CD4-positive, alpha-beta T cell treated with Interleukin-6 for 4 hours (primary cell): ENCODE data around the gene ESR2.
"Not testable (repeated sequence)": the region's sequence is repeated elsewhere in the genome, so short reads cannot be mapped to it uniquely, and the experiment has no call there.

Source experiments
- DNase-seq: peaks from one replicate; pipeline ENCODE4 v3.0.0-alpha.2; 2020; ENCODE audit warnings: mixed read lengths

Gene ESR2

GRCh38 chr14:64069634-64070359 lies 224.4 kb downstream of the ESR2 start:
- DNase-seq, result no peak

- DNase-seq, result no peak
Observed at GRCh38 chr14:64064447-64064846, 229.7 kb downstream of the ESR2 start.

- DNase-seq, result no peak
Observed at GRCh38 chr14:64062381-64063115, 231.6 kb downstream of the ESR2 start.

- DNase-seq, result no peak
Observed at GRCh38 chr14:64061706-64062105, 232.5 kb downstream of the ESR2 start.

DNA sequence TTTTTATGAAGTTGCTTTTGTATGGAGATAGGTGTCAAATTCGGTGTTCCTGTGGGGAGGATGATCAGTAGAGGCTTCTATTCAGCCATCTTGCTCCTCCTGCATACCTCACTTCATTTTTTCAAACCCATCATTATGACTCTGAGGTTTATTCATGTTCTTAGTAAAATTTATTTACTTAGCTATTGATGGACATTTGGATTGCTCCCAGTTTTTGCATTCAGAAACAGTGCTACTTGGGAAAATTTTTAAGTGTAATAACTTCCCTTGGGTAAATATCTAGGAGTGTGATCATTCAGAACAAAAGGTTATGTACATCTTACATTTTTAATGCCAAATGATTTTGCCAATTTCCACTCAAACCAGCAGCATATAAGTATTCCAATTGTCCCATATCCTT lies 233.1 kb downstream of the ESR2 start:
- no peak for DNase-seq

DNA sequence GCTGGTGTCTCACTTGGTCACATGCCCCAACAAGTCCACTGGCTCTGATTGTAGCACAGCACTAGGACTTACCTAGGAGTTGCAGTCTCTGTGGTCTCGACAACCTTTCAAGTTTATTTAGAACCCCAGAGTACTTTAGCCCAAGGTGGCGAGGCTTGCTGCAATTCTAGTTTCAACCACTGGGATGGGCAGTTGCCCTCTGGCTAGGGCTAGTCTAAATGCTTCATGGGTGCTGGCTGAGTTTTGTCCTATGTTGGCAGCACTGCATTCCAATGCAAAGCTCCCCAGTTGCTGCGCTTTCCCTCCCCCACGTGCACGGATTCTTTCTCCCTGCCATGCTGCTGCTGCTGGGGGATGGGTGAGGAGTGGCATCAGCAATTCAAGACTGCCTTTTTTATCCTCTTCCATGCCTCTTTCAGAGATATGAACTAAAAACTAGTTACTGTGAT lies 233.5 kb downstream of the ESR2 start:
- no peak for DNase-seq

- DNase-seq, result no peak
Observed at GRCh38 chr14:64060199-64060545, 234.0 kb downstream of the ESR2 start.

DNA sequence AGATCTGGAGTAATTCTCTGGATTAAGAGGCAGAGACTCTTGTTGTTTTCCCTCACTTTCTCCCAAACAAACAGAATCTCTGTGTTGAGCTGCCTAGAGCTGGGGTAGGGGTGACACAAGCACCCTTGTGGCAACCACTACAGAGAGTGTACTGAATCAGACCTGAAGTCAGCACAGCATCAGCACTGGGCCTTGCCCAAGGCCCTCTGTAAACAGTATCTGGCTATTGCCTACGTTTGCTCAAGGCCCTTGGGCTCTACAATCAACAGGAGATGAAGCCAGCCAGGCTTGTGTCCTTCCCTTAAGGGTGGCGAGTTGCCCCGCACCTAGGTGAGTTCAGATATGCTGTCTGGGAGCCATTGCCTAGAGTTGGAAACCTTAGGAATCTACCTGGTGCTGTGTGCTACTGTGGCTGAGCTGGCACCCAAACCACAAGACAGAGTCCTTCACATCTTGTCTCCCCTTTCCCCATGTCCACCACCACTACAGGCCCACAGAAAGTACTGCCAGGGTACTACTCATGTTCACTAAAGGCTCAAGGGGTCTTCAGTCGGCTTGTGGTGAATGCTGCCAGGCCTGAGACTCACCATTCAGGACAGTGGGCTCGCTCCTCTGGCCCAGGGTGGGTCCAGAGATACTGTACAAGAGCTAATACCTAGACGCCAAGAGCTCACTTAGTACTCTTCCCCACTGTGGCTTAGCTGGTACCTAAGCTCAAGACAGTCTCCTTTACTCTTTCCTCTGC lies 234.5 kb downstream of the ESR2 start:
- no peak for DNase-seq

DNA sequence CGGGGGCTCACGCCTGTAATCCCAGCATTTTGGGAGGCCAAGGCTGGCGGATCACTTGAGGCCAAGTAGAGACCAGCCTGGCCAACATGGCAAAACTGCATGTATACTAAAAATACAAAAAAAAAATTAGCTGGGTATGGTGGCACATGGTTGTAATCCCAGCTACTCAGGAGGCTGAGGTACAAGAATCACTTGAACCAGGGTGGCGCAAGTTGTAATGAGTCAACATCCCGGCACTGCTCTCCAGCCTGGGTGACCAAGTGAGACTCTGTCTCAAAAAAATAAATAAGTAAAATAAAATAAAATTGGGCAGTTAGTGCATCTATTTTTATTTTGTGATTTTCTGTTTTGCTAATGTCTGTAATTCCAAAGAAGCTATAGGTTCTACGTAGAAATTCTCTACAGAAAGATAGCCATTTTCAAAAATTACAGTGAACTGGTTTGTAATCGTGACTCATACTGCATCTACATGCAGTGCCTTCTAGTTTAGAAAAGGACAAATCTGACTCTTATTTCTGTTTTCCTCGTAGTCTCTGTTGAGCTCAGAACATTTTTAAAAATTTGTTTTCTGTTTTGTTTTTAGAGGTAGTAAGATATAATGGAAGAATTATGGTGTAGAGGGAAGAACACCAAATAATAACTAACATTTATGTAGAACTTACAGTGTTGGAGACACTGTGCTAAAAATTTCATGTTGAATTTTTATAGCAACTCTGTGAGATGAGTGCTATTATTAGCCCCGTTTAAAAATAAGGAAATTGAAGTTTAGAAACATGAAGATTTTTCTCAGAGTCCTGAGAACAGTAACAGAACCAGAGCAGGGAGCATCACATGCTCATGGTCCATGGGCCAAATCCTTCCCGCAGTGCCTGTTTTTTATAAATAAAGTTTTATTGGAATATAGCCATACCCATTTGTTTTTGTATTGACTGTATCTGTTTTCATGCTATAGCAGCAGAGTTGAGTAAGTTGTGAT lies 240.2 kb downstream of the ESR2 start:
- DNase-seq, result no peak

DNA sequence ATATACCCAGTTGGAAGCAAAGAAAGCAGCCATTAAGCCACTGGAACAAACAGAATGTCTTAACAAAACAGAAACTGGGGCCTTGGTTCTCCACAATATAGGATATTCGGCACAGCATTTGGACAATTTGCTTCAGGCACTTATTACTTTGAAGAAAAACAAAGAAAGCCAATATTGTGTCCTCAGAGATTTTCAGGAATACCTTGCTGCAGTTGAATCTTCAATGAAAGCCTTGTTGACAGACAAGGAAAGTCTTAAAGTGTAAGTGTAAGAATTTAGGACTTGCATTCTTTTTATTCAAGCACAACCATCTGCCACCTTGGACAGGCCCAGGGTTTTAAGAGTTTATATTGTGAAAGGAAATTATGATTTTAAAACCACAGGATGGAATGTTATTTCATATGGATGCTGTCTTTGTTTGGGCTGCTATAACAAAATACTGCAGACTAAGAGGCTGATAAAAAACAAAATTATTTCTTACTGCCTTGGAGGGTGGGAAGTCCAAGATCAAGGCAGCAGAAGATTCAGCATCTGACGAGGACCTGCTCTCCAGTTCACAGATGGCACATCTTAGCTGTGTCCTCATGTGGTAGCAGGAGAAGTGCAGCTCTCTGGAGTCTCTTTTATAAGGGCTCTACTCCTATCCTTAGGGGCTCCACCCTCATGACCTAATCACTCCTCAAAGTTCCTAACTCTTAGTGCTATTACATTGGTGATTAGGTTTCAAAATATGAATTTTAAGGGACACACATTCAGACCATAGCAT lies 244.4 kb downstream of the ESR2 start:
- no peak for DNase-seq

DNA sequence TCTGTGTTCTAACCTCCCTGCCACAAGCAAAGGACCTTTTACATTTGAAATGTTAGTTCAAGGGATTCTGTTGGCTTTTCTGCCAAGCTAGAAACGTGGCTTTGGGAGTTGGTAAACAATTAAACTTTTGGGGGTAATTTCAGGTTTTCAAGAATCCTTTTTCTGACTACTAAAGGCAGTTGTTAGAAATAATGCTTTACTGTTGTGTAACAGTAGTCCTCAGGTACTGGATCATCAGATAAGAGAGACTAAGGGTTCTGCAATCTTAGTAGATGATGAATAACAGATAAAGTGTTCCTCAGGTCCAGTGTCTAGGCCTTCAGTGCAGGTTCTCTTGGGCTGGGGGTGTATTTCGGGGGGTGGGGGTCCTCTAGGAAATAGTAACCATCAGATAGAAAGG lies 249.1 kb downstream of the ESR2 start:
- no peak for DNase-seq

DNA sequence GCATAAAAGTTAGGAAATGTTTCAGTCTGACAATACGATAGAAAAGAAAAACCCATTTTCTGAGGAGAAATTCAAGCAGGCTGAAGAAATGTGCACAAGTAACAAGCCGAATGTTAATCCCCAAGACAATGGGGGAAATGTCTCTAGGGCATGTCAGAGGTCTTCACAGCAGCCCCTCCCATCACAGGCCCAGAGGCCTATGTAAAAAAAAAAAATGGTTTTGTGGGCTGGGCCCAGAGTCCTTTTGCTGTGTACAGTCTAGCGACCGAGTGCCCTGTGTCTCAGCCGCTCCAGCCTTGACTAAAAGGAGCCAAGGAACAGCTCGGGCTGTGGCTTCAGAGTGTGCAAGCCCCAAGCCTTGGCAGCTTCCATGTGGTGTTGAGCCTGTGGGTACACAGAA lies 250.9 kb downstream of the ESR2 start:
- DNase-seq, result not testable (repeated sequence)

DNA sequence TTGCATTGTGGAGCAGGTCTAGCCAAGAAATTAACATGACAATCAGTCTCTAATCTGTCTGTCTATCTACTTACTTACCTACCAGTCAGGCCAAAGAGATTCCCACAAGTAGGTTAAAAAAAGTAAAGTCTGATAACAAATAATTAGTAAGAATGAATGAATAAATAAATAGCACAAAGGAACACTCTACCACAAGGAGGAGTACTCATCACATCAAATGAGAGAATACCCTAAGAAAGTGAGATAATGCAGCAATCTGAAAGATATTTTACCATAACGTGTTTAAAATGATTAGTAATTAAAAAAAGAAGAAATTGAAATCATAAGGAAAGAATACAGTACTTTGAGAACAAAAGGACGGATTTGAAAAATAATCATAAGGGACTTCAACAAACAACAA lies 254.1 kb downstream of the ESR2 start:
- no peak for DNase-seq

GRCh38 chr14:64038841-64039542 lies 255.2 kb downstream of the ESR2 start:
- DNase-seq, result no peak

- DNase-seq, result not testable (repeated sequence)
Observed at GRCh38 chr14:64037869-64038745, 256.1 kb downstream of the ESR2 start.

DNA sequence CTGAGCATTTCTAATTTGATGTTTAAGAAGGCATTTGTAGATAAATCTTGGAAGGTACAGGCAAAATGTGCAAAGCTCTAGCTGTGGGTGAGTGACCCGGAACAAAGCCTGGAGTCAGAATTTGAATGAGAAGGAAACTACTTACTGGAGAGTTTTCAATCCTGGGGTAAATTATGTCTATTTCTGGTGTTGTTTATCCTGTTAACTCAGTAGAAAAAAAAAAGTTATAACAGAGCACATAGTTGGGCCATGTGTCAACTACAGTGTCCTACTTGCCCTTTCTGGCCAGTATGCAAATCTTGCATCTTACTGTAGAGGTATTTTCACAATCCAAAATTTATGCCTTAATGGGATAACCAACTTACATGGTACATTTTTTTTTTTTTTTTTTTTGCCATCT lies 259.0 kb downstream of the ESR2 start:
- DNase-seq, result no peak
